C1 segment of cervical spinal cord (tissue), 14 donors: ENCODE results near the gene IFT80.
"Not testable (repeated sequence)": the region's sequence is repeated elsewhere in the genome, so short reads cannot be mapped to it uniquely, and the experiment has no call there.

ENCODE experiments used
- DNase-seq, 14 donors: peaks; one replicate each; lab custom pipeline; 2025; lab: John Stamatoyannopoulos, UW

Gene IFT80

DNA sequence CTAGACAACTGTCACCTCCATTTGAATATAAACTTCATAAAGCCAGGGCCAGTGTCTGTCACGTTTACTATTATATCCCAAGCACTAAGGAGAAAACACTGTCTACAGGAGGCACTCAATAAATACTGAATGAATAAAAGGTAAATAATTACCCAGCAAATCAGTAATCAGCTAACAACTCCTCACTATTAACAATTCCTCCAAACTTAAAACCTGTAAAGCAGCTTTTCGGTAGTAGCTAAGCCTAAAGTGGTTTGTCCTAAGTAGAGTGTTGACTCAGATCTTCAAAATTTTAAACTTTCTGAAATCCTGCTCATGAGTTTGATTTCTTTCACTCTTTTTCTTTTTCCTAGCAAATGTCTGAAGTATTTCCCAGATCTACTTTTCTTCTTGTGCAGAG lies 133.9 kb downstream of the IFT80 start:
- DNase-seq = no peak

DNA sequence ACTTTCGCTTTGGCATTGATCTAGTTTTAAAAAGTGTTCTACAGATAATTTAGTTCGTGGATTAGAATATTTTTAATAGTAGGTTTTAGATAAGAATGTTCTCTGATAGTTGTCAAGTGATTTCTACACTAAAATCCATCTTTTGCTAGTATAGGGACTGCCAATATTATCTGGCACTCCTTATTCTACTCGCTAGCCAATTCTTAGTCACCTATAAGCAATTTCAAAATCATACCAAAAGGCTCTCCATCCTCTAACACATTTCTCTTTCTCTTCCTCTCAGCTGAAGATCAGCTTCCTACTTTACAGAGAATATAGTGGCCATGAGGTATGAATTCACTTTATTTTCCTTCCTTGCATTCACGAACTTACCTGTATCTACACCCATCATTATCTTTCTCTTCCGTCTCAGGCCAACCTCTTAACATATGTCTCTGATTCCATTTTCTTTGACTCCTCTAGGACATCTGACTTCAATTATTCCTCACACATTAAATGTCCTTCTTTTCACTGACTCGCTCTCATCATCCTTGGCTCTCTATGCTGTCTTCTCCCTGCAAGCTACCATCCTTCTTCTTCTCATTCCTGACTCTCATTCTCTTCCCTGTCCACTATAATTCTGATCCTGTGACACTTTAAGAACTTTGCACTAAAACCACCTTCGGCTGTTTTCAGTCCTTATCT lies 138.3 kb downstream of the IFT80 start:
- no peak for DNase-seq

DNA sequence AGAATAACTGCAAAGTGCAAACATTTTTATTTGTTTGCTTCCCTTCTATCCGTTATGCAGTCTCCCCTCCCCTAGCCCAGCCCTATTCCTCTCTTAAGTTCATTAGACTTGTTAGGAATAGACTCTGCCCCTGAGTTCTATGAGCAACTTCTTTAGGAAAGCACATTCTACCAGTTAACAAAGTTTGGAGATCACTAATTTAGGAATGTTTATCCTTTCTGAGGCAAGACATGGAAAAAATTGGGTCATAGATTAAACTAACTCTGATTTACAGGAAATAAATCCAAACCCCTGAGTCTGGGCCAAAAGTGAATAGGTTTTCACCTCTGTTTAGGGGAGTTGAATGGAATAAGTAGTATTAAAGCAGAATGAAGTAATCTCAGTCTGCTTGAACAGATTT lies 139.4 kb downstream of the IFT80 start:
- no peak for DNase-seq

DNA sequence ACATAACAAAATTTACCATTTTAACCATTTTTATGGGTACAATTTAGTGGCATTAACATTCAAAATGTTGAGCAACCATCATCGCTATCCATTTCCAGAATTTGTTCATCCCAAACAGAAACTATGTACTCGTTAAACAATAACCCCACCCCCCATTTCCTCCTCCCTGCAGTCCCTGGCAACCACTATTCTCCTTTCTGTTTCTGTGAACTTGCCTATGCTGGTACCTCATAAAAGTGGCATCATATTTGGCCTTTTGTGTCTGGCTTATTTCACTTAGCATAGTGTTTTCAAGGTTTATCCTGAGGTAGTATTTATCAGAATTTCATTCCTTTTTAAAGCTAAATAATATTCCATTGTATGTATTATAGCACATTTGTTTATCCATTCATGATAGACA lies 141.4 kb downstream of the IFT80 start:
- DNase-seq = no peak

DNA sequence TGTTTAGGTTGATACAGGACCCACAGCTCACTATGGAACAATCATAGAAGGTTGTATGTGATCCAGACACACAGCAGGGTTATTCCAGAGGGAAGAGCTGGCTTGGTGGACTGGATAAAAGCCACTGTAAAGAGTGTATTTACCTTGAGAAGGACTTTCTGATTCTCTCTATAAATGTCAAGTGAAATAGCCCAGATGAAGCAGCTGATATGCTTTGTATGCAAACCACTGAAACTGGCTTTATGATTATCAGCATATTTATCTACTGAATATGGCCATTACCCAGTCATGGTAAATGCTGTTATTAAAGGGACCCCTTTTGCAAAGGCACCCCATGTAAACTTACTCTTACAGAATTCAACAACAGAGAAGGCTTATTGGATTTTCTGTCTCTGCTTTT lies 145.7 kb downstream of the IFT80 start:
- DNase-seq = no peak

DNA sequence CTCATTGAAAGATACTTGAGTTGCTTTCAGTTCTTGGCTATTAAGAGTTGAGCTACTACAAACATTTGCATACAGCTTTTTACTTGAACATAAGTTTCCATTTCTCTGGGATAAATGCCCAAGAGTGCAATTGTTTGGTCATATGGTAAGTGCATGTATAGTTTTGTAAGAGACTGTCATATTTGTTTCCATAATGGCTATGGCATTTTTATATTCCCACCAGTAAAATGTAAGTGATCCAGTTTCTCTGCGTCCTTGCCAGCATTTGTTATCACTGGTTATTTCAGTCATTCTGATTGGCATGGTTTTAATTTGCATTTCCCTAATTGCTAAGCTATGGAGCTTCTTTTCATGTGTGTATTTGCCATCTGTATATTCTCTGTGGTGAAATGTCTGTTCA lies 151.3 kb downstream of the IFT80 start:
- DNase-seq = no peak

DNA sequence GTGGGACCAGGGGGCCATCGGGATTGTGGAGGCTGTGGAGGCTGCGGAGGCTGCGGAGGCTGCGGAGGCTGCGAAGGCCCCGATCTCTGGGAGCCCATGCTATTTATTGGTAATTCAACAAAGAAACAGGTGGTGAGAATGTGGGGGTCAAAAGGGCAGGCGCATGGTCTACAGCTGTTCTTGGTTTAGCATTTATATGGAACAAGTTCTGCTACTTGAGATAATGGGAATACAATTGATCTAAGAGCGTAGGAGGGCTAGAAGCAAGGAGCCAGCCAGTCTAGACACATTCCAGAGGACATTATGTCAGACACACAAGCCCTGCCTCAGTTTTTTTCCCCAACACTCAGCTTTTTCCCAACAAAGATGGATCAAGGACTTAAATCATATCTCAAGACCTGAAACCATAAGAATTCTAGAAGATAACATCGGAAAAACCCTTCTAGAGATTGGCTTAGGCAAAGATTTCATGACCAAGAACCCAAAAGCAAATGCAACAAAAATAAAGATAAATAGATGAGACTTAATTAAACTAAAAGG lies 153.7 kb downstream of the IFT80 start:
- no peak for DNase-seq

DNA sequence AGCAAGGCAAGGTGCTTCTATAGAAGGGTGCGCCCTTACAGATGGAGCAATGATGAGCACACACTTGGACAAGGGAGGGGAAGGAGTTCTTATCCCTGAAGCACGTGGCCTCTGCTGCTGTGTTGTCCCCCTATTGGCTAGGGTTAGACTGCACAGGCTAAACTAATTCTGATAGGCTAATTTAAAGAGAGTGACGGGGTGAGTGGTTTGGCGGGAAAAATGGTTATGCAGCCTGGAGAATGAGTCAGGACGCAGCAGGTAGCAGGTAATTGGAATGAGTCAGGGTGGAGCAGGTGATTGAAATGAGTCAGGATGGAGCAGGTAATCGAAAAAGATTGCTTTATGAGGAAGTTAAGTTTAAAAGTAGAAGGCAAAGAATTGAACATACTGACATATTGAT lies 158.3 kb downstream of the IFT80 start:
- not testable (repeated sequence) for DNase-seq

DNA sequence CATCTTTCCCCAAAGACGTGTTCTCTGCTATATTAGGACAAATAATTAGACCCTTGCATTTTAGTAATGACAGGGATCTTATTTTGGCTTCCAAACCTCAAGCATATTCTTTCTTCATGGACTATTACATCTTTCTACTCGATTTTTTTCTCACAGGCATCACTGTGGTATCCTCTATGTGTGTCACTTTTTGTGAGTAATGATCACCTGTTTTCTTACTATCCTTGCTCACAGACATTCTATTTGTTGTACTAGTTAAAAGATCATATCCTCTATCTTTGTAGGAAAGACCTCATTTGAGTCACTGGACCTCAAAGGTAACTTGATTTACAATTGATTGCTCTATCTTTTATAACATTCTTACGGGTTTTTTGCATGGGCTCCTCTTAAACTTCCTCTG lies 167.0 kb downstream of the IFT80 start:
- no peak for DNase-seq

DNA sequence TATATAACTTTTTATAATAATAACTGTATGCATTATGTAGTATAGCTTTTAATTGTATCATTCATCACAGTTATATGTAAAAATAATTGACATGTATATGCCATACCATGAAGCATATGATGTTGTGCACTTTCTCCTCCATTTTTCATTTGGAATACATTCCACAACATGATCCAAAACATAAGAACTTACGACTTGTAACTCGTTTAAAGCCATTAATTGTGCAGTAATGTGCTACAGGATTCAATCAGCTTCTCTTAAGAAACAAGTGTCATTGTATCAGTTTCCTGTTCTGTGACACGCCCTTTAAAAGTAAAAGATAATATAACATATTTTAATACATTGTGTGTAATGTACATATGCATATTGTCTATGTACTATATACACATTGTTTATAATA lies 171.6 kb downstream of the IFT80 start:
- DNase-seq = peak in 1 of 14 donors; percentile 10

DNA sequence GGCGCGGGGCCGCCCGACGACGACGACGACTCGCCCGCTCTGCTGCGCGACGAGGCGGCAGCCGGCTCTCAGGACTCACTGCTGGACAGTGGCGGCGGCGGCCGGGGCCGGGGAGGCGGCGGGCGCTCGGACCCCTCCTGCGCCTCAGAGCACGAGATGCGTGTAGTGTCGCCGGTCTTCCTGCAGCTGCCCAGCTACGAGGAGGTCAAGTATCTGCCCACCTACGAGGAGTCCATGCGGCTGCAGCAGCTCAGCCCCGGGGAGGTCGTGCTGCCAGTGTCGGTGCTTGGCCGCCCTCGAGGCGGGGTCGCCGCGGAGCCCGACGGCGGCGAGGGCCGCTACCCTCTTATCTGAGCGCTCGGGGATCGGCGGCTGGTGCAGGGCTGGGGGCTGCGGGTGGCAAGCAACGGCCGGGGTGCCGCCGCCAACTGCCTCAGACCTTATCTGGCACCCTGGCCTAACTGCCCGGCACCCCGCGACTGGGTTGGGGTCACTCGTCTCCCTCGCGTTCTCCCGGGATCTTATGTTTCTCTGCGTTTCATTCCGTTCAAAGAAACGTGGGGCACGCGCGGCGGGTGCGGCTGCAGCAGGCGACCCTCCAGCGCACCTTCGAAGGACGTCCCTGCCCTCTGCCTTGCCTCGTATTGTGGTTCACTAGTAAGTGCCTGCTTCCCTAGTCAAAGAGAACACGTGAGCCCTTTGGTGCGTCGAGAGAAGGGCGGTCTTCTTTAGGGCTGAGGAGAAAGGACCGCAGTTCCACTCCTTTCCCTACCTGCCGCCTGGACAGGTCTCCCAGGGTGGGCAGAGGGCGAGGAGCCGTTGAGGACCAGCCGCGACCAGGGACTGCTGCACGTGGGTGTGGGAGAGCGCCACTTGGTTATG lies 172.8 kb downstream of the IFT80 start:
- peak in 1 of 14 donors; percentile 23 for DNase-seq

DNA sequence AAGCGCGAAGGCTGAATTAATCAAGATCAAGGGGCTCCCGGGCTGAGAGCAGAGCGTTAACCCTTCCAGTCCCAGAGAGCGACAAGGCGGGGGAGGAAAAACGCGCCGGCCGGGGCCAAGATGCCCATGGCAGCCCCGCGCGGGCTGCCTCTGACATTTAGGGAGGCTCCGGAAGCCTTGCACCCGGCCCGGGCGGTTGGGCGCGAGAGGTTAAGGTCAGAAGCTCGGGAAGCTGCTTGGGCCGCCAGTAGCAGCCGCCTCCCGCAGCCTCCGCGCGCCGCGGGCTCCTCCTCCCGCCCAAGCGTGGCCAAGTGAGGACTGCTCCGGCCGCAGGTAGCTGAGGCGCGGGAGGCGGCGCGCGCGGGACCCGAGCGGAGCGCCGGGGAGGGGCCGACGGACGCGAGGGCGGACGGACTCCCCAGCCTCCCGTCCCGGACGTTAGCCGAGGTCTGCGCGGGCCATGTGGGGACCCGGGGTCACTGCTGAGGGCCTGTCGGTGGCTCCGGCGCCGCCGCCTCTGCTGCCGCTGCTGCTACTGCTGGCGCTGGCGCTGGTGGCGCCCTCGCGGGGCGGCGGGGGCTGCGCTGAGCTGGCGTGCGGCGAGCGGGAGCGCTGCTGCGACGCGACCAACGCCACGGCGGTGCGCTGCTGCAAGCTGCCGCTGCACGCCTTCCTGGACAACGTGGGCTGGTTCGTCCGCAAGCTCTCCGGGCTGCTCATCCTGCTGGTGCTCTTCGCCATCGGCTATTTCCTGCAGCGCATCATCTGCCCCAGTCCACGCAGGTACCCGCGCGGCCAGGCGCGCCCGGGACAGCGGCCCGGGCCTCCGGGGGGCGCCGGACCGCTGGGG lies 173.6 kb downstream of the IFT80 start, which contains the start of gene C3orf80:
TSS of gene C3orf80 (plus strand) at position 247 of the 850 bp plus-strand sequence. CDS start at position 461, 214 bp downstream.
- DNase-seq = peak in 6 of 14 donors; percentile 20 to 85 (median 36)

DNA sequence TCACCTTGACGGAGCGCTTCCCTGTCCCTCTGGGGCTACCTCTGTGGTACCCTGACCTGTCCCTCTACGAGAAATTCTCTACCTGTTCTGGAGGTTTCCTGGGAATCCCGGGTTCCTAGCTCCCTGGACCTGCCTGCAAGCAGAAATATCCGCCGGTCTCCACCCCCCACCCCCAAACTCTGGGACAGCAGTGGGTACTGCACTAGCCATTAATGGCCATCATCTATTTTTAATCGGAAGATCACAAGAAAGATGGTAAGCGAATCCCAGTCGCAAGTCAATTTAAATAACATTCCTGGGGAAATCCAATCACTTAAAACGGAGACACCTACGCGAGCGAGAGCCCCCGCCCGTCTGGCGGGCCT lies 174.2 kb downstream of the IFT80 start:
- peak in 1 of 14 donors; percentile 65 for DNase-seq

DNA sequence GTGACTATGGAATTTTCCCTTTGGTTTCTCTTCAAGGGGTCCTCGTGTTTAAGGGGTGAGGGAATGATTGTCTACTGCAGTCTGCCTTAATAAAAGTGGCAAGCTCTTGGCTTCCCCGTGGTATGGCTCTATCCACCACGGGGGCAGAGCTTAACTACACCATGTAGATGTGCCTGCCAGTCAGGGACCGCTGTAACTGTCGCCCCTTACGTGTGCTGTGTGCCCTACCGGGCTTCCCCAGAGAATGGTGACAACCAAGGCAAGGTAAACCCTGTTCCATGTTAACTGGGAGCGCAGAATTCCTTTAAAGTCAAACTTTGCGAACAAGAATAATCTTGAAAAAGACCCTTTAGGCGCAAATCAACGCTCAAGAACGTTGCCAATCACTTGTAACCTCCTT lies 174.8 kb downstream of the IFT80 start:
- peak in 1 of 14 donors; percentile 45 for DNase-seq

DNA sequence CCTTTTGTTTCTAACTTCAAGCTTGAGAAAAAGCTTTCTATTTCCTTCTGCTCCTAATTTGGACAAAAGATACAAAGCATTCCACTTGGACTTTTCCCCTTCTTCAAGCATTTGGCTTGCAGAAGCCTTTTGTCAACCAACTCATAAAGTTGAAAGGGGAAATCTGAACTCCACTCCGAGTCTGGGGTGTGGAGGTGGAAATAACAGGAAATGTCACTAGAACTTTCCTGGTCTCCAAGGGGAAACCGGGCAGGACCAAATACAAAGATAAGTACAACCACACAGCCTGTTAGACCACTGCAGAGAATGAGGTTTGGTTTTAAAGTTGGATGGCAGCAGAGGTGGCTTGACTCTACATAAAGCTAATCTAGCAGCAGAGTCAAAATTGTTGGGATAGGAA lies 178.0 kb downstream of the IFT80 start:
- DNase-seq = no peak

DNA sequence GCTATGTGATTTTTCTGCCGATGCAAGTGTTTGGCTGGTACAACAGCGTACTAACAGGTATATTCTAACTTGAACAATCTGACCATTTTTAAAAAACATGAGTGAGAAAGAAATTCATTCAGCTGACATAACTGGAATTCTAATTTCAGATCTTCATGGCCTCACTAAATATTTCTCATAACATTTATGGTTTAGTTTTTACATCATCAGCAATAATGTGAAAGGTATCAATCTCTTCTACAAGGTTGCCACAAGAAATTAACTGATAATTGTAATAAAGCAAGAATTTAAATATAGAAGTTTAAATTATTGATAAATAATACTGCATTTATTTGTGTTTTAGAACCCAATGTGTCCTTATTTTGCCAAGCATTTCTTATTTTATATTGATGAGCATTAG lies 179.0 kb downstream of the IFT80 start:
- no peak for DNase-seq

DNA sequence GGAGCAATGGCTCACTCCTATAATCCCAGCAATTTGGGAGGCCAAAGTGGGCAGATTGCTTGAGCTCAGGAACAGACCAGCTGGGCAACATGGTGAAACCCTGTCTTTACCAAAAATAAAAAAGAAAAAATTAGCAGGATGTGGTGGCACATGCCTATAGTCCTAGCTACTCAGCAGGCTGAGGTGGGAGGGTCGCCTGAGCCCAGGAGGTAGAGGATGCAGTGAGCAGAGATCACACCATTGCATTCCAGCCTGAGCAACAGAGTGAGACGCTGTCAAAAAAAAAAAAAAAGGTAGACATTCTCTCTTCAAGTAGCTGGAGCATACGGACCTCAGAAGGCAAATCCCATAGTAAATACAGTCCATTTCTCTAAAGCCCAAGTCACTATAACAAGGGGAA lies 180.9 kb downstream of the IFT80 start:
- no peak for DNase-seq

DNA sequence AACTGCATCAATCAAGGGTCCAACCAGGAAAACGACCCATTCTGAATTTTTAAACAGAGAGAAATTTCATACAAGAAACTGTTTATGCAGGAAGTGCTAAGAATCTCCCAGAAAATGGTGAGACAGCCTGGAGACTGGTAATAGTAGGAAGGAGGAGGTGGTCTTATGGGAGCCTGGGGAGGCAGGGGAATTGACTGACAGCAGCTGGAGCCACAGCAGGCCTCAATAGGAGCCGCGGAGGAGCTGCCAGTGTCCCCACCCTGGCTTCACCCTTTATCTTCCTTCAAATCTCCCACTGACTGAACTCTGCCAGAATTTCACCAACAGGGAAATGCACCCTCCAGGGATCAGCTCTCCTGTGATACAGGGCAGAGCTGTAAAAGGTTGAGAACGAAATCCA lies 181.3 kb downstream of the IFT80 start:
- DNase-seq = no peak

DNA sequence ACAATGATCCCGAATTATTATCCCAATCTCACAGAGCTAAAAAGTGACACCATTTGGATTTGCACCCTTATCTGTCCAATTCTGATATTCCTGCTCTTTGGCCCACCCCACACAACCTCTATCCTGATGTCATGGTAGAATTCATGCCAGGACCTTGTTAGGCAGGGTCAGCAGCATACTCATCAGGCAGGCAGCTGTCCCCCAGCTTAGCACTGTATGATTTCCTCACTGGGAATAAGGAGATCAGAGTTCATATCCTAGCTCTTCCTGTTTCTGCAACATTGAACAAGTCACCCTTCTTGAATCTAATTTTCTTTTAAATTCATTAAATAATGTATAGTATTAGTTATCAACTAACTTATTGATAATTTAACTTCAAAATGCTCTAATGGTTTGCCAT lies 185.8 kb downstream of the IFT80 start:
- no peak for DNase-seq

DNA sequence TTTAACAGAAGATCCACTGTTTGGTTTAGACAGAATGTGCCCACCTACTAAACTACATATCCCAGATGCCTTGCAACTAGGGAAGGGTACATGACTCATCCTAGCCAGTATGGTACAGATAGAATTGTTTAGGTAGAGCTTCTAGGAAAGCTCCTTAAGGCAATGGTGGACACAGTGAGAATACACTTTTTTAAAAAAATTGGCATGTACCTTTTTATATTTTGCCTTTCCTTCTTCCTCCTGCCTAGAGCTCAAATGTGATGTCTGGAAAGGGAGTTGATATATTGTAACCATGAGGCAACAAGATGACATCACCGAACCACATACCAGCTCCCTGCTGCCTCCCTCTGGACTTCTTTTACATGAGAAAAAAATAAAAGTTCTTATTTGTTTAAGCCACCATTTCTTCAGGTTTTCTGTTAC lies 188.2 kb downstream of the IFT80 start:
- DNase-seq = no peak

DNA sequence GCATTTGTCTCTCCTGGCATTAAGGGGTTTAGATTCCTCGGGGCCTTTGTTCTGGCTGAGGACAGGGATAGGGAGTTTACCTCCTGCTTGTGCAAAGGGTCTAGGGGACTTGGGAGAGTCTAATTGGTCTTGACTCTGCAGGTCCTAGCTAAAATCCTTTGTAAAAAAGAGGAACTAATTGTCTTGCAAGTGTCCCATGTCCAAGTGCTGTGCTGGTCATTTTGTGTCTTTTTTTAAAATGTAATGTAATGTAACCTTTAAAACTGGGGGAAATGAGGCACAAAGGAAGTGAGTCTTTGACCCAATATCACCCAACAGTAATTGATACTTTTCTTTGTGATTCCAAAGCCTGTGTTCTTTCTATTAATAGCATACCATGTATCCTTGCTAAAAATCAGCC lies 188.7 kb downstream of the IFT80 start:
- no peak for DNase-seq
